SU-DHL-6 (cell line): ENCODE measurements around the gene POLR2C.
A peak's percentile ranks its signal among the peaks of the same experiment; 100 is the strongest.

ENCODE experiments used
- H2AFZ ChIP-seq: fragments of 200-600 bp; sonication (generic); 2 replicates; pipeline ENCODE4 v1.6.1; 2014; ENCODE audit warnings: low read depth, mild to moderate bottlenecking, moderate library complexity, mixed read lengths, antibody characterized with exemption, low read length; ENCODE audit not compliant: severe bottlenecking
- H3F3A ChIP-seq: fragments of 200-600 bp; shearing (Covaris generic); 2 replicates; pipeline ENCODE4 v1.6.0; 2016; ENCODE audit warnings: antibody characterized with exemption, mild to moderate bottlenecking; ENCODE audit not compliant: insufficient read depth
- H3K27ac ChIP-seq: fragments of 200-600 bp; sonication (generic); 2 replicates; pipeline ENCODE4 v1.5.1; 2016; ENCODE audit warnings: low read depth, mild to moderate bottlenecking, low read length, moderate library complexity, mixed read lengths
- H3K27me3 ChIP-seq: fragments of 200-600 bp; sonication (generic), shearing (Covaris generic); 2 replicates; pipeline ENCODE4 v1.6.0; 2014; ENCODE audit warnings: mild to moderate bottlenecking, low read length
- H3K36me3 ChIP-seq: fragments of 200-600 bp; sonication (generic); 2 replicates; pipeline ENCODE4 v1.6.1; 2014; ENCODE audit warnings: mild to moderate bottlenecking, low read length, mixed read lengths
- H3K4me2 ChIP-seq: fragments of 300-600, 200-600 bp; shearing (Covaris generic), sonication (generic); 2 replicates; pipeline ENCODE4 v1.6.0; 2014; ENCODE audit warnings: low read length, low read depth, mild to moderate bottlenecking; ENCODE audit not compliant: poor library complexity, severe bottlenecking
- H3K4me3 ChIP-seq: fragments of 200-600 bp; sonication (generic); 2 replicates; pipeline ENCODE4 v1.5.1; 2014; ENCODE audit warnings: antibody characterized with exemption, low read length, mild to moderate bottlenecking, mixed read lengths; ENCODE audit not compliant: insufficient read depth, poor library complexity, severe bottlenecking
- H3K79me2 ChIP-seq: fragments of 200-600 bp; sonication (generic); 2 replicates; pipeline ENCODE4 v1.6.1; 2014; ENCODE audit warnings: mild to moderate bottlenecking, low read length, moderate library complexity; ENCODE audit not compliant: insufficient read depth
- H3K9ac ChIP-seq: fragments of 200-600 bp; sonication (generic); 2 replicates; pipeline ENCODE4 v1.7.0; 2014; ENCODE audit warnings: mild to moderate bottlenecking, low read length
- H3K9me2 ChIP-seq: fragments of 200-600 bp; sonication (generic); replicated peaks from 2 replicates; pipeline ENCODE4 v1.6.1; 2014; ENCODE audit warnings: low read length; ENCODE audit not compliant: insufficient read depth
- H3K9me3 ChIP-seq: fragments of 200-600 bp; sonication (generic); 2 replicates; pipeline ENCODE4 v1.6.1; 2014; ENCODE audit warnings: low read length, mixed read lengths; ENCODE audit not compliant: insufficient read depth
- H4K20me1 ChIP-seq: fragments of 200-600 bp; sonication (generic); 2 replicates; pipeline ENCODE4 v1.6.1; 2014; ENCODE audit warnings: low read depth, mild to moderate bottlenecking, antibody characterized with exemption, low read length, moderate library complexity, mixed read lengths
- CTCF ChIP-seq: fragments of 200-600 bp; sonication (generic); IDR thresholded peaks from one replicate; pipeline ENCODE4 v1.5.1; 2017; ENCODE audit warnings: antibody characterized with exemption, mild to moderate bottlenecking, low read length, moderate library complexity; ENCODE audit not compliant: insufficient read depth, poor library complexity, severe bottlenecking
- EZH2phosphoT487 ChIP-seq: fragments of 200-600 bp; sonication (generic), shearing (Covaris generic); conservative IDR thresholded peaks from 2 replicates; pipeline ENCODE4 v1.6.1; 2018; ENCODE audit warnings: mild to moderate bottlenecking, antibody characterized with exemption, low read length, moderate library complexity, mixed read lengths

POLR2C gene

GRCh38 chr16:57485916-57486857 is 23.7 kb downstream of the POLR2C start, which contains the start of gene DOK4:
DOK4 (minus strand) TSS chr16:57486493; CDS start chr16:57479507, 6,986 bp downstream.
- no peak within 1 kb of the TSS for H2AFZ ChIP-seq
- H3K9ac ChIP-seq = no peak within 1 kb of the TSS
- H4K20me1 ChIP-seq = no peaks in the 10 kb centered on the region
- no peaks in the 10 kb centered on the region for H3K79me2 ChIP-seq
- no peak within 1 kb of the TSS for H3K27ac ChIP-seq
- no peaks in the 10 kb centered on the region for H3K9me3 ChIP-seq
- peak within 1 kb of the TSS; percentile 40 for H3K4me3 ChIP-seq
- H3F3A ChIP-seq = no peaks in the 10 kb centered on the region
- no peaks in the 10 kb centered on the region for H3K27me3 ChIP-seq
- no peaks in the 10 kb centered on the region for H3K36me3 ChIP-seq
- peak within 1 kb of the TSS; percentile 48 for H3K4me2 ChIP-seq
- TF ChIP-seq CTCF = no peak
- no peak for TF ChIP-seq EZH2phosphoT487
- no peaks in the 10 kb centered on the region for H3K9me2 ChIP-seq

- TF ChIP-seq CTCF (no peak), EZH2phosphoT487 (no peak)
- Histone ChIP-seq H2AFZ (no peak overlapping the region), H4K20me1 (no peaks in the 10 kb centered on the region), H3K79me2 (no peaks in the 10 kb centered on the region), H3K36me3 (no peaks in the 10 kb centered on the region), H3K4me2 (no peak overlapping the region), H3K4me3 (no peak overlapping the region), H3K27ac (no peak overlapping the region), H3K27me3 (no peaks in the 10 kb centered on the region), H3K9ac (no peak overlapping the region), H3F3A (no peaks in the 10 kb centered on the region), H3K9me3 (no peaks in the 10 kb centered on the region), H3K9me2 (no peaks in the 10 kb centered on the region)
Observed at GRCh38 chr16:57486858-57487834, 24.7 kb downstream of the POLR2C start.

- Histone ChIP-seq H2AFZ (no peak overlapping the region), H3K27ac (no peak overlapping the region), H3F3A (no peaks in the 10 kb centered on the region), H4K20me1 (no peaks in the 10 kb centered on the region), H3K4me3 (no peak overlapping the region), H3K9ac (no peak overlapping the region), H3K9me2 (no peaks in the 10 kb centered on the region), H3K4me2 (no peak overlapping the region), H3K27me3 (no peaks in the 10 kb centered on the region), H3K79me2 (no peaks in the 10 kb centered on the region), H3K9me3 (no peaks in the 10 kb centered on the region), H3K36me3 (no peaks in the 10 kb centered on the region)
- TF ChIP-seq CTCF (no peak), EZH2phosphoT487 (no peak)
Observed at GRCh38 chr16:57489229-57489628, 26.8 kb downstream of the POLR2C start.
